Activated CD8-positive, alpha-beta T cell treated with anti-CD3 and anti-CD28 coated beads for 36 hours (primary cell): ENCODE results near the gene GAS5. TPM values are rescaled to one million over a fixed set of nuclear protein-coding genes. Genes with fewer than 3 reads are reported as not detected.

Experiments
- ATAC-seq: fragments of 200-7000 bp; cut with Tn5 transposase; one replicate; pipeline ENCODE4 v1.10.0; 2021; ENCODE audit warnings: mild to moderate bottlenecking, moderate library complexity
- CTCF ChIA-PET: fragments of 350-600 bp; sonication (Branson Sonifier 250); formaldehyde crosslinking; loops from one replicate; lab custom pipeline; 2021; ENCODE audit warnings: antibody characterized with exemption; lab: Charles Lee
- POLR2A ChIA-PET: fragments of 350-600 bp; sonication (Branson Sonifier 250); formaldehyde crosslinking; loops from one replicate; lab custom pipeline; 2021; ENCODE audit warnings: antibody characterized with exemption; lab: Charles Lee
- DNase-seq: peaks from one replicate; pipeline ENCODE4 v3.0.0-alpha.2; 2020
- H3K27ac Mint-ChIP-seq: one replicate; pipeline ENCODE4 v1.8.0; 2021; ENCODE audit warnings: mild to moderate bottlenecking, mixed read lengths
- H3K27me3 Mint-ChIP-seq: one replicate; pipeline ENCODE4 v1.8.0; 2021; ENCODE audit warnings: mixed read lengths
- H3K36me3 Mint-ChIP-seq: one replicate; pipeline ENCODE4 v1.8.0; 2021; ENCODE audit warnings: low read depth, mixed read lengths
- H3K4me1 Mint-ChIP-seq: one replicate; pipeline ENCODE4 v1.8.0; 2021; ENCODE audit warnings: low read depth, mixed read lengths
- H3K4me3 Mint-ChIP-seq: one replicate; pipeline ENCODE4 v1.8.0; 2021; ENCODE audit warnings: mild to moderate bottlenecking, moderate library complexity, mixed read lengths
- H3K9me3 Mint-ChIP-seq: one replicate; pipeline ENCODE4 v1.8.0; 2021; ENCODE audit warnings: mixed read lengths
- intact Hi-C: fragments of 100-400 bp; cut with micrococcal nuclease; formaldehyde crosslinking; loops from one replicate; pipeline ENCODE4 v1.10.0; 2022
- total RNA-seq, 2 experiments: library from RNA; stranded (reverse); gene quantifications; one replicate each; pipeline ENCODE4 v1.2.3, GENCODE V29; 2021
- TF ChIP-seq, protein P1 (sequence below): fragments of 200-600 bp; IDR thresholded peaks from one replicate; pipeline ENCODE4 v1.8.0; 2022; ENCODE audit warnings: antibody characterized with exemption, mild to moderate bottlenecking

The GAS5 gene
- total RNA-seq, 2 experiments from 2014 or later: 1,276 to 1,298 TPM

DNA sequence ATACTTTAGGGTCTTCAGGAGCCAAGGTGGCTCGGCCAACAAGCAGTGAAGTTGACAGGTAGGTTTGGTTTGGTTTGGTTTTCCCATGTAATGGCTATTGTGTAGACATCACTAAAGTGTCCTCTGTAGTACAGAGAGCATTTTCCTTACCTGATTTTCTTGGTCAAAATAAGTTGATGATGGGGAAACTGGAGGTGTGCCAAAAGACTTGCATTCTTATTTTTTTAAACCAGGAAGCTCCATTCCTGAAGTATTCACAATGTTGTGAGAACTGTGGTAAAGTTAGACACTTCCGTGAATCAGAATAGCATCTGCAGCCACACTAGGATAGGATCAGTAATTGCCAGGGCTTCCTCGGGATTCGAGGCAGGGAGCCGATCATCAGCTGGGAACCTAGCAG is 3.3 kb upstream of the GAS5 start:
- DNase-seq: no peak
- ChIA-PET POLR2A (interaction anchor here (4.0 kb wide), 1 partner anchor 10 kb away, joined by 17 read pairs; no protein-coding TSS in a partner anchor), CTCF (no interaction called here)
- TF ChIP-seq, protein P1, sequence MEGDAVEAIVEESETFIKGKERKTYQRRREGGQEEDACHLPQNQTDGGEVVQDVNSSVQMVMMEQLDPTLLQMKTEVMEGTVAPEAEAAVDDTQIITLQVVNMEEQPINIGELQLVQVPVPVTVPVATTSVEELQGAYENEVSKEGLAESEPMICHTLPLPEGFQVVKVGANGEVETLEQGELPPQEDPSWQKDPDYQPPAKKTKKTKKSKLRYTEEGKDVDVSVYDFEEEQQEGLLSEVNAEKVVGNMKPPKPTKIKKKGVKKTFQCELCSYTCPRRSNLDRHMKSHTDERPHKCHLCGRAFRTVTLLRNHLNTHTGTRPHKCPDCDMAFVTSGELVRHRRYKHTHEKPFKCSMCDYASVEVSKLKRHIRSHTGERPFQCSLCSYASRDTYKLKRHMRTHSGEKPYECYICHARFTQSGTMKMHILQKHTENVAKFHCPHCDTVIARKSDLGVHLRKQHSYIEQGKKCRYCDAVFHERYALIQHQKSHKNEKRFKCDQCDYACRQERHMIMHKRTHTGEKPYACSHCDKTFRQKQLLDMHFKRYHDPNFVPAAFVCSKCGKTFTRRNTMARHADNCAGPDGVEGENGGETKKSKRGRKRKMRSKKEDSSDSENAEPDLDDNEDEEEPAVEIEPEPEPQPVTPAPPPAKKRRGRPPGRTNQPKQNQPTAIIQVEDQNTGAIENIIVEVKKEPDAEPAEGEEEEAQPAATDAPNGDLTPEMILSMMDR: no peak
- Mint-ChIP-seq H3K9me3 (no peaks in the 10 kb centered on the region), H3K36me3 (peaks cover 47% of the 10 kb centered on the region), H3K27me3 (no peaks in the 10 kb centered on the region), H3K4me3 (peak overlapping the region; percentile 95), H3K4me1 (peaks cover 36% of the 10 kb centered on the region), H3K27ac (peak overlapping the region; percentile 84)
- intact Hi-C loops: no loop called here
- ATAC-seq: no peak

DNA sequence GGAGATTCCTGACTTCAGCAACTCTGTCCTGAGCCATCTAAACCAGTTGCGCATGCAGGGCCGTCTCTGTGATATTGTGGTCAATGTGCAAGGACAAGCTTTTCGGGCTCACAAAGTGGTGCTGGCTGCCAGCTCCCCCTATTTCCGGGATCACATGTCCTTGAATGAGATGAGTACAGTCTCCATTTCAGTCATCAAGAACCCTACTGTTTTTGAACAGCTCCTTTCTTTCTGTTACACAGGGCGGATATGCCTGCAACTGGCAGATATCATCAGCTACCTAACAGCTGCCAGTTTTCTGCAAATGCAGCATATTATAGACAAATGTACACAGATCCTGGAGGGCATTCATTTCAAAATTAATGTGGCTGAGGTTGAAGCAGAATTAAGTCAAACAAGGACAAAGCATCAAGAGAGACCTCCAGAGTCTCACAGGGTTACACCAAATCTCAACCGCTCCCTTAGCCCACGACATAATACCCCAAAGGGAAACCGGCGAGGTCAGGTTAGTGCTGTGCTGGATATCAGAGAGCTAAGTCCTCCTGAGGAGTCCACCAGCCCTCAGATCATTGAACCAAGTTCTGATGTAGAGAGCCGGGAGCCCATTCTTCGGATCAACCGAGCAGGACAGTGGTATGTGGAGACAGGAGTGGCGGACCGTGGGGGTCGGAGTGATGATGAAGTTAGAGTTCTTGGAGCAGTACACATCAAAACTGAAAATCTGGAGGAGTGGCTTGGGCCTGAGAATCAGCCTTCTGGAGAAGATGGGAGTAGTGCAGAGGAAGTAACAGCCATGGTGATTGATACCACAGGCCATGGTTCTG is 2.7 kb upstream of the GAS5 start:
- TF ChIP-seq, protein P1: no peak
- Mint-ChIP-seq H3K27ac (peak overlapping the region; percentile 84), H3K9me3 (no peaks in the 10 kb centered on the region), H3K4me1 (peaks cover 40% of the 10 kb centered on the region), H3K36me3 (peaks cover 50% of the 10 kb centered on the region), H3K27me3 (no peaks in the 10 kb centered on the region), H3K4me3 (peak overlapping the region; percentile 95)
- ChIA-PET CTCF (no interaction called here), POLR2A (interaction anchor here (4.0 kb wide), 1 partner anchor 10 kb away, joined by 17 read pairs; no protein-coding TSS in a partner anchor)
- ATAC-seq (no peak), DNase-seq (peak; percentile 57)
- intact Hi-C loops: no loop called here

DNA sequence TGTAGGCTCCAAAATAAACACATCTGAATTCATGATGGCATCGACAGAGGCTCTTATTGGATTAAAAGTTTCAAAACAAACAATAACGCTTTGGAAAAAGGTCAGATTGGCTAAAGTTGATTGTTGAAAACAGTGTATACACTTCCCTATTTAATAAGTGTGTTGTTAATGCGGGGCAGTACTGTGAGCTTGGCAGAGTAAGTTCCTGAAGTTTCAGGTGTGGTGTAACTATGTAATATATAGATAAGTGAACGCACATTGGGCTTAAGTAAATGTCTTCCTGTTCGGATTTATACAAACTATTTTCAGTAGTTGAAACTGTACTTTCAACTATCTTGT is 1.2 kb upstream of the GAS5 start:
- Mint-ChIP-seq H3K36me3 (peaks cover 60% of the 10 kb centered on the region), H3K4me3 (peak overlapping the region; percentile 95), H3K4me1 (peaks cover 52% of the 10 kb centered on the region), H3K27me3 (no peaks in the 10 kb centered on the region), H3K27ac (peak overlapping the region; percentile 97), H3K9me3 (no peaks in the 10 kb centered on the region)
- TF ChIP-seq, protein P1: no peak
- ATAC-seq (no peak), DNase-seq (no peak)
- intact Hi-C loops: loop anchor here (2.0 to 5.0 kb wide), 3 partner anchors 44 to 1128 kb away; partner anchors contain the start of genes CACYBP, CENPL, DARS2 and RABGAP1L
- CTCF ChIA-PET: interaction anchor here (1.1 to 1.4 kb wide), 2 partner anchors 69 to 349 kb away, joined by 3 to 4 read pairs; no protein-coding TSS in a partner anchor
- POLR2A ChIA-PET: interaction anchor here (1.7 to 4.0 kb wide), 5 partner anchors 8 to 392 kb away, joined by 9 to 18 read pairs (median 14); partner anchors contain the start of genes CENPL, DARS2, PRDX6 and RC3H1

DNA sequence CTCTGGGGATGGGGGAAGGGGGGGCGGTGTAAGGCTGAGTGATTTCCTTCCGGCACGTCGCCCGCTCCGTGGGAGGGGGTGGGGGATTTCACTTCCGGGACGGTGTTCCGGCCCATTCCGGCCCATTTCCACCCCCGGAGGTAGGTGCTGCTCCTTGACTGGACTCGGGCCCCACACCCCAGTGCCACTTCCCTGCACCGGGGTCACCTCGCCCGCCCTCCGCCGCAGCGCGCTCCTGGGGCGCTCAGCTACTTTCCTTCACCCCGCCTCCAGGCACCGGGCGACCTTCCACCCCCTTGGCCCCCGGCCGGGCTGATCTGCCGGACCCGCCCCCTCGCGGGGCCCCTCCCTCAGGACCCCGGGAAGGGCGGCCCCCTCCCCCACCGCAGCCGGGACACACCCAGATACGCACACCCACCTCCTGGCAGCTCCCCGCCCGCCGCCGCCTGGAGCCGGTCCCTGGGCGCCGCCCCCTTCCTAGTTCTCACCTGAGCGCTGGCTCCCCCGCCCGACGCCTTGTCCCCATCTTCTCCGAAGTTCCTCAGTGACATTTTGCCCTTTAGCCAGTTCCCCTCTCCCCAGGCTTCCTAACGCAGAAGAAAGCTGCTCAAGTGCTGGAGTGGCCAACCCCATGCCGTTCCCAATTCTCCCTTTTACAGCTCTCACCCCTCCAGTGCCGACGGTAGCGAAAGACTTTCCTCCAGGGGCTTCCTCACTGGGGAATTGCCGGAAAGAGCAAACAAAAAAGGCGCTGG is 654 bp upstream of the GAS5 start, which contains the start of gene ZBTB37:
Gene ZBTB37, plus strand, starts transcription at position 115 of the 755 bp plus-strand sequence. CDS start 1,846 bp downstream, outside the sequence.
- Mint-ChIP-seq H3K36me3 (peaks cover 62% of the 10 kb centered on the region), H3K27ac (peak within 1 kb of the TSS; percentile 97)
- intact Hi-C loops: loop anchor here (2.0 to 5.0 kb wide), 3 partner anchors 44 to 1129 kb away; partner anchors contain the start of genes CACYBP, CENPL, DARS2 and RABGAP1L

More for the DNA sequence above, 654 bp upstream of the GAS5 start, which contains the start of gene ZBTB37:
- Mint-ChIP-seq H3K4me1 (peaks cover 56% of the 10 kb centered on the region), H3K9me3 (no peaks in the 10 kb centered on the region), H3K4me3 (peak within 1 kb of the TSS; percentile 95), H3K27me3 (no peaks in the 10 kb centered on the region)
- TF ChIP-seq, protein P1: no peak
- peak; percentile 69 for ATAC-seq
- ChIA-PET CTCF (interaction anchor here (1.1 to 1.4 kb wide), 2 partner anchors 70 to 349 kb away, joined by 3 to 4 read pairs; no protein-coding TSS in a partner anchor), POLR2A (interaction anchor here (0.6 to 4.0 kb wide), 16 partner anchors 8 to 391 kb away, joined by 3 to 18 read pairs (median 6); partner anchors contain the start of genes CENPL, DARS2, PRDX6 and RABGAP1L)
- DNase-seq: peak; percentile 97
